Nucleus accumbens (tissue), 56 donors: ENCODE data around the gene CHST12.

Experiments
- DNase-seq, 56 donors: peaks; one replicate each; lab custom pipeline; 2025; lab: John Stamatoyannopoulos, UW

Gene CHST12

GRCh38 chr7:2403014-2403717, at the start of gene CHST12:
CHST12 (plus strand) TSS chr7:2403611; CDS start chr7:2432640, 29,029 bp downstream.
- peak; percentile 62 to 97 (median 91) for DNase-seq

GRCh38 chr7:2353936-2354185, 49.5 kb upstream of the CHST12 start:
- DNase-seq: peak in 46 of 56 donors; percentile 55 to 97 (median 88)

- peak; percentile 28 to 99 (median 87) for DNase-seq
Measured at GRCh38 chr7:2354186-2354938, 49.0 kb upstream of the CHST12 start, which contains the start of gene EIF3B. EIF3B (plus strand) TSS chr7:2354827; CDS start chr7:2354922, 95 bp downstream.

GRCh38 chr7:2354939-2355704, 48.3 kb upstream of the CHST12 start:
- peak in 3 of 56 donors; percentile 6 to 37 (median 27) for DNase-seq

GRCh38 chr7:2355705-2356008, 47.8 kb upstream of the CHST12 start:
- no peak for DNase-seq

- no peak for DNase-seq
Measured at GRCh38 chr7:2357165-2357564, 46.2 kb upstream of the CHST12 start.

- DNase-seq: no peak
Measured at GRCh38 chr7:2357571-2357970, 45.8 kb upstream of the CHST12 start.

GRCh38 chr7:2358968-2359527, 44.4 kb upstream of the CHST12 start:
- no peak for DNase-seq

GRCh38 chr7:2359610-2360009, 43.8 kb upstream of the CHST12 start:
- no peak for DNase-seq

GRCh38 chr7:2360796-2361195, 42.6 kb upstream of the CHST12 start:
- DNase-seq: no peak

GRCh38 chr7:2362385-2363088, 40.9 kb upstream of the CHST12 start:
- DNase-seq: no peak

GRCh38 chr7:2369139-2369538, 34.3 kb upstream of the CHST12 start:
- DNase-seq: no peak

- no peak for DNase-seq
Measured at GRCh38 chr7:2371329-2371728, 32.1 kb upstream of the CHST12 start.

- DNase-seq: no peak
Measured at GRCh38 chr7:2372724-2373123, 30.7 kb upstream of the CHST12 start.

- no peak for DNase-seq
Measured at GRCh38 chr7:2373124-2373556, 30.3 kb upstream of the CHST12 start.

GRCh38 chr7:2373646-2374045, 29.8 kb upstream of the CHST12 start:
- no peak for DNase-seq

- DNase-seq: no peak
Measured at GRCh38 chr7:2374401-2374800, 29.0 kb upstream of the CHST12 start.

- no peak for DNase-seq
Measured at GRCh38 chr7:2374830-2375728, 28.3 kb upstream of the CHST12 start.

- peak in 1 of 56 donors; percentile 17 for DNase-seq
Measured at GRCh38 chr7:2376351-2377154, 26.9 kb upstream of the CHST12 start.
